Activated CD8-positive, alpha-beta memory T cell treated with anti-CD3 and anti-CD28 coated beads for 24 hours (primary cell): ENCODE data around the gene KRTAP4-9.
"Not testable (repeated sequence)": the region's sequence is repeated elsewhere in the genome, so short reads cannot be mapped to it uniquely, and the experiment has no call there.

Source experiments
- DNase-seq: peaks from one replicate; pipeline ENCODE4 v3.0.0-alpha.2; 2020

The KRTAP4-9 gene

DNA sequence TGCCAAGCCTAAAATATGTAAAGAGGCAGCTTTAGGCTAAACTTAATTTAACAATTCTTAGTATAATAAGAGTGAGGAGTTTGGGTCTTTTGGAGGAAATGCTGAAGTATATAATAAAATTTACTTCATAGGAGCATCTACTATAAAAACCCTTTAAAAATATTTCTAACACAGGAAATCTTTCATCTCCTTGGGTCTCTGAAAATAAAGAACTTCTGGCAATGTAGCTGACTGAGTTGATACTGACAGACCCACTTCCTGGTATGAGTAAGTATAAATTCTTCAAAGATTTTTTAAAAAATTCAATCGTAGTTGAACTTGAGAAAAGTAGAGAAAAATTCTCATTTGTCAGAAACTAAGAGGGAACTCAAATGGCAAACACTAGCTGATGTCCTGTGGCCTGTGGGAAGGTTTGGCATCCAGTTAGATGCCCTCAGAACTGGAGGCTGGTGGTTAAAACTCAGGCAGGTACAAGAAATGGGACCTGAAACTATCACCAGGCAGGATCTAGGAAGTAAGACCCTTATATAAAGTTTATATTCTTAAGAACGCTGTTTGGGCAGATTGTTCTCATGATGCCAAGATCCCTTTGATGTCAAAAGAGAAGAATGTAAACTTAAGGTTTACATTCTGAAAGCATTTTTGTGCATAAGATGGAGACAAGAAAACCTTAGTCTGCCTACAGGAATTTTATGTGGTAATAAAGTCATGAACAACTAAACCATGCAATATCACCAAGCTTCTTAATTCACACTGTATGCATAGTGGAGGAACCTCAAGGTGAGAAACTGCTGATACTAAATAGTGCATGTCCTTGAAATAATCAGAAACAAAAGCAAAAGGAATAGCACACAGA is 28.9 kb downstream of the KRTAP4-9 start:
- no peak for DNase-seq

DNA sequence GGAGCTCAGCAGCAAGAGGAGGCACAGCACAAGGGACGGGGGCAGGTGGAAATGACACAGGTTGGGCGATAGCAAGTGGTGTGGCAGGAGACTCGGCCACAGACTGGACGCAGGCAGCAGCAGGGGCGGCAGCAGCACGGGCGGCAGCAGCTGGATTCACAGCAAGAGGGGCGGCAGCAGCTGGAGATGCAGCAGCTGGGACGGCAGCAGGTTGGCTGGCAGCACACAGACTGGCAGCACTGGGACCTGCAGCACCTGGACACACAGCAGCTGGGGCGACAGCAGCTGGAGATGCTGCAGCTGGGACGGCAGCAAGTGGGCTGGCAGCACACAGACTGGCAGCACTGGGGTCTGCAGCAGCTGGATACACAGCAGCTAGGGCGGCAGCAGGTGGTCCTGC is 34.7 kb downstream of the KRTAP4-9 start:
- DNase-seq: not testable (repeated sequence)

- DNase-seq: no peak
Observed at GRCh38 chr17:41140360-41141131, 35.4 kb downstream of the KRTAP4-9 start, which contains the start of gene KRTAP4-6. Gene KRTAP4-6 (minus strand): TSS chr17:41140544. CDS start chr17:41140487, 57 bp downstream.

DNA sequence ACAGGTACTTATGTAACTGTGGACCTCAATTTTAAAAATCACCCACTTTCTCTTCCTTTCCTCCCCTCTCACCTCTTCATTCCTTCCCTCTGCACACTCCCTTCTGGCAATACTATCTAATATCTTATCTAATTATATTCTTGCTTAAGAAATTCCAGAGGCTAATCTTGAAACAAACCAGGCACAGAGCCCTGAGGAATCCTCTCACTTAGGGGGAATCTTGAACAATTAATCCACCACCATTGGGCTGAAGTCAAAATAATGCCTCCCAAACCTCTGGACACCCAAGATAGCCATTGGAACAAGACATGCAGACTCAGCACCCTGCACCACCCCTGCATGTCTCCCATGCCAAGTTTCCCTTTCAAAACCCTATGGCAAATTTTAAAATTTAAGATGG is 36.2 kb downstream of the KRTAP4-9 start:
- DNase-seq: no peak

DNA sequence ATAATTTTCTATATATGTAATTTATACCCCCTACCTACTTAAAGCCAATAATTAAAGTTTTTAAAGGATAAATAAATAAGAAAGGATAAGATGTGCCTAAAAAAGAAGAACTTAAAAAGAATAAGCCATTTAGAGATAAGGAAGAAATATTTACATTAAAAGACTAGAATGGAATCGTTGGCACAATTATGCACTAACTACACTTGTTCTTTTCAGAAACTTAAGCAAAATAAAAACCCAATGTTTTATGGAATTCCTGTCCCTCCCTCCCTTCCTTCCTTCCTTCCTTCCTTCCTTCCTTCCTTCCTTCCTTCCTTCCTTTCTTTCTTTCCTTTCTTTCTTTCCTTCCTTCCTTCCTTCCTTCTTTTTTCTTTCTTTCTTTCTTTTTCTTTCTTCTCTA is 39.7 kb downstream of the KRTAP4-9 start:
- no peak for DNase-seq

DNA sequence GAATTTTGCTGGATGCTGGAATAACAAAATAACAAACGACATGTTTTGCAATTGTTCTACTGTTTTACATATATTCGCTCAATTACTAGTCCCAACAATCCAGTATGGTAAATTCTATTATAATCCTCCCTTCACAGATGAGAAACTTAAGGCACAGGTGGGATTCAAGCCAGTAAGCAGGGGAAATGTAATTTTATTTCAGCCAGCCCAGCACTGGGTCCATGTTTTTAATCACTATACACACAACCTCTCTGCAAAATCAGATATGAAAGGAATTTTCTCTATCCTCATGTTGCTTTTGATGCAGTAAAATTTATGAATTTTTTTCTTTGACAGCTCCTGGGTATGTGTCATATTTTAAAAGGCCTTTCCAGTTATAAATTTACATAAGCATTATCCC is 40.1 kb downstream of the KRTAP4-9 start:
- no peak for DNase-seq

DNA sequence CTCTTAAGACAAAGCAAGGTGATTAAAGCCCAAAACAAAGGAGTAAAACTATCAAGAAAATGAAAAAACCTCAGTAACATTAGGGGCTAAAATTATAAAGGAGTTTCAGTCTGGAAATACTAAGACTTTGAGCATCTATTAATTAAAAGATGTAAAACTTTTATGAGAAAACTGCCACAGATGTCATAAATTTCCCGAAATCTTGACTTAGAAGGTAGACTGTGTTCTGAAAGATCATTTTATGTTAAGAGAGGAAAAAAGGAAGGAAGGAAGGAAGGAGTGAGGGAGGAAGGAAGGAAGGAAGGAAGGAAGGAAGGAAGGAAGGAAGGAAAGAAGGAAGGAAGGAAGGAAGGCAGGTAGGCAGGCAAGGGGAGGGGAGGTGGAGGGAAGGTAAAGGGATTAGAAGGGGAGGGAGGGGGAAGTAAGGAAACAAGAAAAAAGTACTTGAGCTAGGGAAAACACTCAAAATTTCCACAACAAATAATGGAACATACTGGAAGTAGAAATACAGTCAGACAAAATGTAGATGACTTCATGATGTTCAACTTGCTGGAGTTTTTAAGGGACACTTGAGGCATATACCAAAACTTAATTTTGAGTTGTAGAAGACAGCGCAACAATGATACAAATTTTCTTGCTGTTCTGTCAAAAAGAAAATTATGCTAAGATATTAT is 42.5 kb downstream of the KRTAP4-9 start:
- DNase-seq: no peak

DNA sequence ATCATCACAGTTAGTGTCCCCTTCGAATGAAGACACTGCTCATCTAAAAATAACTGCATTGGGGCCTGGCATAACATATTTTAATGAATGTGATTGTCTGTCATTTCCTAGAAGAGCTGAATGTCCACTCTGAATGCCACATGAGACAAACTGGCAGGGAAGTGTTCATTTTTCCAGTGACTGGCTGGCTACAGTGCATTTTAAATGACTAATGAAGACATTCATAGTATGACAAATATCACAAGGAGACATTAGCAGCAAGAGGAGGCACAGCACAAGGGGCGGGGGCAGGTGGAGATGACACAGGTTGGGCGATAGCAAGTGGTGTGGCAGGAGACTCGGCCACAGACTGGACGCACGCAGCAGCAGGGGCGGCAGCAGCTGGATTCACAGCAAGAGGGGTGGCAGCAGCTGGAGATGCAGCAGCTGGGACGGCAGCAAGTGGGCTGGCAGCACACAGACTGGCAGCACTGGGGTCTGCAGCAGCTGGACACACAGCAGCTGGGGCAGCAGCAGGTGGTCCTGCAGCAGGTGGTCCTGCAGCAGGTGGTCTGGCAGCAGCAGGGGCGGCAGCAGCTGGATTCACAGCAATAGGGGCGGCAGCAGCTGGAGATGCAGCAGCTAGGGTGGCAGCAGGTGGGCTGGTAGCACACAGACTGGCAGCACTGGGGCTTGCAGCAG is 43.9 kb downstream of the KRTAP4-9 start:
- not testable (repeated sequence) for DNase-seq

- no peak for DNase-seq
Observed at GRCh38 chr17:41149652-41149985, 44.4 kb downstream of the KRTAP4-9 start, which contains the start of gene KRTAP4-5. Gene KRTAP4-5 (minus strand): TSS chr17:41149825. CDS start chr17:41149767, 58 bp downstream.

GRCh38 chr17:41150026-41150425 is 44.8 kb downstream of the KRTAP4-9 start:
- DNase-seq: no peak

GRCh38 chr17:41151525-41151924 is 46.3 kb downstream of the KRTAP4-9 start:
- DNase-seq: no peak

GRCh38 chr17:41153856-41154255 is 48.7 kb downstream of the KRTAP4-9 start:
- no peak for DNase-seq
